22Rv1 (cell line): ENCODE results near the gene HOXB7.

Experiments
- H3K27ac ChIP-seq: fragments of 450-650 bp; 2 replicates; pipeline ENCODE4 v1.5.1; 2017
- CTCF ChIP-seq: fragments of 450-650 bp; IDR thresholded peaks from 2 replicates; pipeline ENCODE4 v1.5.1; 2017; ENCODE audit warnings: mild to moderate bottlenecking
- ZFX ChIP-seq: fragments of 450-650 bp; IDR thresholded peaks from 2 replicates; pipeline ENCODE4 v1.6.1; 2017; ENCODE audit warnings: antibody characterized with exemption, borderline replicate concordance

HOXB7 gene

GRCh38 chr17:48593840-48594537, 16.8 kb downstream of the HOXB7 start:
- no peak overlapping the region for H3K27ac ChIP-seq

GRCh38 chr17:48593126-48593829, 17.5 kb downstream of the HOXB7 start, which contains the start of gene HOXB5:
Gene HOXB5, minus strand, starts transcription at chr17:48593779. Its CDS starts 97 bp downstream, at chr17:48593682.
- no peak within 1 kb of the TSS for H3K27ac ChIP-seq

More at GRCh38 chr17:48593840-48594537, 16.8 kb downstream of the HOXB7 start:
- TF ChIP-seq ZFX (no peak), CTCF (0 out of 2 replicates have a peak, but pooled peaks have one; percentile 16)

GRCh38 chr17:48592577-48592976, 18.2 kb downstream of the HOXB7 start:
- H3K27ac ChIP-seq, result no peak overlapping the region

More at GRCh38 chr17:48593126-48593829, 17.5 kb downstream of the HOXB7 start, which contains the start of gene HOXB5:
- TF ChIP-seq CTCF (no peak), ZFX (no peak)

GRCh38 chr17:48592057-48592514, 18.7 kb downstream of the HOXB7 start:
- no peak for TF ChIP-seq CTCF
- no peak for TF ChIP-seq ZFX
- no peak overlapping the region for H3K27ac ChIP-seq

More at GRCh38 chr17:48592577-48592976, 18.2 kb downstream of the HOXB7 start:
- TF ChIP-seq ZFX (no peak), CTCF (no peak)

GRCh38 chr17:48591255-48592056, 19.4 kb downstream of the HOXB7 start:
- no peak for TF ChIP-seq ZFX
- no peak for TF ChIP-seq CTCF
- no peak overlapping the region for H3K27ac ChIP-seq

GRCh38 chr17:48590607-48591161, 20.1 kb downstream of the HOXB7 start:
- no peak overlapping the region for H3K27ac ChIP-seq
- TF ChIP-seq ZFX (no peak), CTCF (no peak)
